ENCODE measurements around the gene MYLK2.

- TF ChIP-seq ZNF70 (CRISPR knock-in tag; IDR thresholded peaks at IDR 0.05) (no peak), ISL1 (CRISPR knock-in tag; IDR thresholded peaks at IDR 0.05) (no peak), RARB (CRISPR knock-in tag; IDR thresholded peaks at IDR 0.05) (no peak), ZNF8 (CRISPR knock-in tag; IDR thresholded peaks at IDR 0.05) (no peak), ZFP30 (CRISPR knock-in tag; IDR thresholded peaks at IDR 0.05) (no peak), ESRRG (CRISPR knock-in tag; IDR thresholded peaks at IDR 0.05) (no peak), ARNTL (CRISPR knock-in tag; IDR thresholded peaks at IDR 0.05; ENCODE audit: borderline replicate concordance, low read depth) (no peak), BACH2 (CRISPR knock-in tag; IDR thresholded peaks at IDR 0.05; ENCODE audit: borderline replicate concordance) (no peak), CSDC2 (CRISPR knock-in tag; IDR thresholded peaks at IDR 0.05) (no peak), ZNF565 (CRISPR knock-in tag; conservative IDR thresholded peaks at IDR 0.05; ENCODE audit: low read depth) (no peak)
- TF ChIP-seq, protein P1, sequence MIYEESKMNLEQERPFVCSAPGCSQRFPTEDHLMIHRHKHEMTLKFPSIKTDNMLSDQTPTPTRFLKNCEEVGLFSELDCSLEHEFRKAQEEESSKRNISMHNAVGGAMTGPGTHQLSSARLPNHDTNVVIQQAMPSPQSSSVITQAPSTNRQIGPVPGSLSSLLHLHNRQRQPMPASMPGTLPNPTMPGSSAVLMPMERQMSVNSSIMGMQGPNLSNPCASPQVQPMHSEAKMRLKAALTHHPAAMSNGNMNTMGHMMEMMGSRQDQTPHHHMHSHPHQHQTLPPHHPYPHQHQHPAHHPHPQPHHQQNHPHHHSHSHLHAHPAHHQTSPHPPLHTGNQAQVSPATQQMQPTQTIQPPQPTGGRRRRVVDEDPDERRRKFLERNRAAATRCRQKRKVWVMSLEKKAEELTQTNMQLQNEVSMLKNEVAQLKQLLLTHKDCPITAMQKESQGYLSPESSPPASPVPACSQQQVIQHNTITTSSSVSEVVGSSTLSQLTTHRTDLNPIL (CRISPR knock-in tag; IDR thresholded peaks at IDR 0.05; ENCODE audit: low read depth) = no peak
- TF ChIP-seq, protein P2, sequence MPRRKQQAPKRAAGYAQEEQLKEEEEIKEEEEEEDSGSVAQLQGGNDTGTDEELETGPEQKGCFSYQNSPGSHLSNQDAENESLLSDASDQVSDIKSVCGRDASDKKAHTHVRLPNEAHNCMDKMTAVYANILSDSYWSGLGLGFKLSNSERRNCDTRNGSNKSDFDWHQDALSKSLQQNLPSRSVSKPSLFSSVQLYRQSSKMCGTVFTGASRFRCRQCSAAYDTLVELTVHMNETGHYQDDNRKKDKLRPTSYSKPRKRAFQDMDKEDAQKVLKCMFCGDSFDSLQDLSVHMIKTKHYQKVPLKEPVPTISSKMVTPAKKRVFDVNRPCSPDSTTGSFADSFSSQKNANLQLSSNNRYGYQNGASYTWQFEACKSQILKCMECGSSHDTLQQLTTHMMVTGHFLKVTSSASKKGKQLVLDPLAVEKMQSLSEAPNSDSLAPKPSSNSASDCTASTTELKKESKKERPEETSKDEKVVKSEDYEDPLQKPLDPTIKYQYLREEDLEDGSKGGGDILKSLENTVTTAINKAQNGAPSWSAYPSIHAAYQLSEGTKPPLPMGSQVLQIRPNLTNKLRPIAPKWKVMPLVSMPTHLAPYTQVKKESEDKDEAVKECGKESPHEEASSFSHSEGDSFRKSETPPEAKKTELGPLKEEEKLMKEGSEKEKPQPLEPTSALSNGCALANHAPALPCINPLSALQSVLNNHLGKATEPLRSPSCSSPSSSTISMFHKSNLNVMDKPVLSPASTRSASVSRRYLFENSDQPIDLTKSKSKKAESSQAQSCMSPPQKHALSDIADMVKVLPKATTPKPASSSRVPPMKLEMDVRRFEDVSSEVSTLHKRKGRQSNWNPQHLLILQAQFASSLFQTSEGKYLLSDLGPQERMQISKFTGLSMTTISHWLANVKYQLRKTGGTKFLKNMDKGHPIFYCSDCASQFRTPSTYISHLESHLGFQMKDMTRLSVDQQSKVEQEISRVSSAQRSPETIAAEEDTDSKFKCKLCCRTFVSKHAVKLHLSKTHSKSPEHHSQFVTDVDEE (CRISPR knock-in tag; IDR thresholded peaks at IDR 0.05) = no peak
- TF ChIP-seq, protein P3, sequence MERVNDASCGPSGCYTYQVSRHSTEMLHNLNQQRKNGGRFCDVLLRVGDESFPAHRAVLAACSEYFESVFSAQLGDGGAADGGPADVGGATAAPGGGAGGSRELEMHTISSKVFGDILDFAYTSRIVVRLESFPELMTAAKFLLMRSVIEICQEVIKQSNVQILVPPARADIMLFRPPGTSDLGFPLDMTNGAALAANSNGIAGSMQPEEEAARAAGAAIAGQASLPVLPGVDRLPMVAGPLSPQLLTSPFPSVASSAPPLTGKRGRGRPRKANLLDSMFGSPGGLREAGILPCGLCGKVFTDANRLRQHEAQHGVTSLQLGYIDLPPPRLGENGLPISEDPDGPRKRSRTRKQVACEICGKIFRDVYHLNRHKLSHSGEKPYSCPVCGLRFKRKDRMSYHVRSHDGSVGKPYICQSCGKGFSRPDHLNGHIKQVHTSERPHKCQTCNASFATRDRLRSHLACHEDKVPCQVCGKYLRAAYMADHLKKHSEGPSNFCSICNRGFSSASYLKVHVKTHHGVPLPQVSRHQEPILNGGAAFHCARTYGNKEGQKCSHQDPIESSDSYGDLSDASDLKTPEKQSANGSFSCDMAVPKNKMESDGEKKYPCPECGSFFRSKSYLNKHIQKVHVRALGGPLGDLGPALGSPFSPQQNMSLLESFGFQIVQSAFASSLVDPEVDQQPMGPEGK (CRISPR knock-in tag; IDR thresholded peaks at IDR 0.05; ENCODE audit: borderline replicate concordance) = no peak
Measured at GRCh38 chr20:31808481-31808880, 10.7 kb upstream of the MYLK2 start.

All from SK-N-SH treated with all-trans-retinoic acid at 6 μM for 48 hours (cell line).